SU-DHL-6 (cell line): ENCODE results near the gene WDR37.

Experiments
- H2AFZ ChIP-seq: fragments of 200-600 bp; sonication (generic); 2 replicates; pipeline ENCODE4 v1.6.1; 2014; ENCODE audit warnings: low read depth, mild to moderate bottlenecking, moderate library complexity, mixed read lengths, antibody characterized with exemption, low read length; ENCODE audit not compliant: severe bottlenecking
- H3F3A ChIP-seq: fragments of 200-600 bp; shearing (Covaris generic); 2 replicates; pipeline ENCODE4 v1.6.0; 2016; ENCODE audit warnings: antibody characterized with exemption, mild to moderate bottlenecking; ENCODE audit not compliant: insufficient read depth
- H3K27ac ChIP-seq: fragments of 200-600 bp; sonication (generic); 2 replicates; pipeline ENCODE4 v1.5.1; 2016; ENCODE audit warnings: low read depth, mild to moderate bottlenecking, low read length, moderate library complexity, mixed read lengths
- H3K27me3 ChIP-seq: fragments of 200-600 bp; sonication (generic), shearing (Covaris generic); 2 replicates; pipeline ENCODE4 v1.6.0; 2014; ENCODE audit warnings: mild to moderate bottlenecking, low read length
- H3K36me3 ChIP-seq: fragments of 200-600 bp; sonication (generic); 2 replicates; pipeline ENCODE4 v1.6.1; 2014; ENCODE audit warnings: mild to moderate bottlenecking, low read length, mixed read lengths
- H3K4me2 ChIP-seq: fragments of 300-600, 200-600 bp; shearing (Covaris generic), sonication (generic); 2 replicates; pipeline ENCODE4 v1.6.0; 2014; ENCODE audit warnings: low read length, low read depth, mild to moderate bottlenecking; ENCODE audit not compliant: poor library complexity, severe bottlenecking
- H3K4me3 ChIP-seq: fragments of 200-600 bp; sonication (generic); 2 replicates; pipeline ENCODE4 v1.5.1; 2014; ENCODE audit warnings: antibody characterized with exemption, low read length, mild to moderate bottlenecking, mixed read lengths; ENCODE audit not compliant: insufficient read depth, poor library complexity, severe bottlenecking
- H3K79me2 ChIP-seq: fragments of 200-600 bp; sonication (generic); 2 replicates; pipeline ENCODE4 v1.6.1; 2014; ENCODE audit warnings: mild to moderate bottlenecking, low read length, moderate library complexity; ENCODE audit not compliant: insufficient read depth
- H3K9ac ChIP-seq: fragments of 200-600 bp; sonication (generic); 2 replicates; pipeline ENCODE4 v1.7.0; 2014; ENCODE audit warnings: mild to moderate bottlenecking, low read length
- H3K9me2 ChIP-seq: fragments of 200-600 bp; sonication (generic); replicated peaks from 2 replicates; pipeline ENCODE4 v1.6.1; 2014; ENCODE audit warnings: low read length; ENCODE audit not compliant: insufficient read depth
- H3K9me3 ChIP-seq: fragments of 200-600 bp; sonication (generic); 2 replicates; pipeline ENCODE4 v1.6.1; 2014; ENCODE audit warnings: low read length, mixed read lengths; ENCODE audit not compliant: insufficient read depth
- H4K20me1 ChIP-seq: fragments of 200-600 bp; sonication (generic); 2 replicates; pipeline ENCODE4 v1.6.1; 2014; ENCODE audit warnings: low read depth, mild to moderate bottlenecking, antibody characterized with exemption, low read length, moderate library complexity, mixed read lengths
- CTCF ChIP-seq: fragments of 200-600 bp; sonication (generic); IDR thresholded peaks from one replicate; pipeline ENCODE4 v1.5.1; 2017; ENCODE audit warnings: antibody characterized with exemption, mild to moderate bottlenecking, low read length, moderate library complexity; ENCODE audit not compliant: insufficient read depth, poor library complexity, severe bottlenecking
- EZH2phosphoT487 ChIP-seq: fragments of 200-600 bp; sonication (generic), shearing (Covaris generic); conservative IDR thresholded peaks from 2 replicates; pipeline ENCODE4 v1.6.1; 2018; ENCODE audit warnings: mild to moderate bottlenecking, antibody characterized with exemption, low read length, moderate library complexity, mixed read lengths

WDR37 gene

DNA sequence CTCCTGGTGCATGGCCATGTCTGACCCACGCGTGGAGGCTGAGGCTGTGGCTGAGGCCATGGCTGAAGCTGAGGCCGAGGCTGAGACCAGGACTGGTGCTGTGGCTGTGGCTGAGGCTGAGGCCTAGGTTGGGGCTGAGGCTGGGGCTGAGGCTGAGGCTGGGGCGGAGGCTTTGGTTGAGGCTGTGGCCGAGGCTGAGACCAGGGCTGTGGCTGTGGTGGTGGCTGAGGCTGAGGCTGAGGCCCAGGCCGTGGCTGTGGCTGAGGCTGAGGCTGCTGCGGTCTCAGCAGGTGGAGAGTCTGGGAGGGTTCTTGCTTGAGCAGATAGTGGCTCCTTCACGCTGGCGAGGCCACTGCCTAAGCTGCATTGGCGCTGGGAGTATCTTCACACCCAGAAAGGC lies 76.4 kb downstream of the WDR37 start:
- H4K20me1 ChIP-seq: no peaks in the 10 kb centered on the region
- TF ChIP-seq EZH2phosphoT487 (no peak), CTCF (no peak)
- H3K27ac ChIP-seq: no peak overlapping the region
- H3K9ac ChIP-seq: no peak overlapping the region
- H3K9me3 ChIP-seq: no peaks in the 10 kb centered on the region
- H3K79me2 ChIP-seq: no peaks in the 10 kb centered on the region
- H2AFZ ChIP-seq: no peak overlapping the region
- no peak overlapping the region for H3K4me3 ChIP-seq
- H3K4me2 ChIP-seq: no peak overlapping the region
- no peaks in the 10 kb centered on the region for H3K9me2 ChIP-seq
- no peaks in the 10 kb centered on the region for H3K36me3 ChIP-seq
- no peaks in the 10 kb centered on the region for H3F3A ChIP-seq
- H3K27me3 ChIP-seq: no peaks in the 10 kb centered on the region

DNA sequence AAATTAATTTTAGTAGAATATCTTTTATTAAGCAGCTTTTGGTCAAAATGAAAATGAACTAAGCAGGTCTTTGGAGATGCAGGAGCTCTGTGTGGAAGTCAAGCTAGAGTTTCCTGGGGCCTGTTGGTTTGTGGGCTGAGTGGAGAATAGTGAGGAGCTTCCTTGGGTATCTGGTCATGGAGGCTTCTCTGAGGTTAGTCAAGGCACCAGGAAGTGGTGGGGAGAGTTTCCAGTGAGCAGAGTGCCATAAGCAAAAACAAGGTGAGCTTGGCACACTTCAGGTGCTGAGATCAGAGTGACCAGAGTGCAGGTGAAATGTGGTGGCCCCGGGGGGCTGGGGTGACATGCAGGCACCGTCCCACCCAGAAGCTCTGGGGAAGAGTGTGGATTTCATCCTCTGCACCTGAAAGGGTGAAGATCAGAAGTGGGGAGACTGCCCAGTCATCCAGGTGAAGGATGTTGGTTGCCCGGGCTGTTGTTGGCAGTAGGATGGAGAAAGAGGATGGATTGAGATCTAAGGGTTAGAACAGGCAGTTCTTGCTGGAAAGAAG lies 77.4 kb downstream of the WDR37 start:
- Histone ChIP-seq H3K27me3 (no peaks in the 10 kb centered on the region), H3K79me2 (no peaks in the 10 kb centered on the region), H2AFZ (no peak overlapping the region), H4K20me1 (no peaks in the 10 kb centered on the region), H3K4me3 (no peak overlapping the region), H3K9ac (no peak overlapping the region), H3K9me3 (no peaks in the 10 kb centered on the region), H3K9me2 (no peaks in the 10 kb centered on the region), H3F3A (no peaks in the 10 kb centered on the region), H3K36me3 (no peaks in the 10 kb centered on the region), H3K4me2 (no peak overlapping the region), H3K27ac (no peak overlapping the region)
- TF ChIP-seq CTCF (no peak), EZH2phosphoT487 (no peak)

DNA sequence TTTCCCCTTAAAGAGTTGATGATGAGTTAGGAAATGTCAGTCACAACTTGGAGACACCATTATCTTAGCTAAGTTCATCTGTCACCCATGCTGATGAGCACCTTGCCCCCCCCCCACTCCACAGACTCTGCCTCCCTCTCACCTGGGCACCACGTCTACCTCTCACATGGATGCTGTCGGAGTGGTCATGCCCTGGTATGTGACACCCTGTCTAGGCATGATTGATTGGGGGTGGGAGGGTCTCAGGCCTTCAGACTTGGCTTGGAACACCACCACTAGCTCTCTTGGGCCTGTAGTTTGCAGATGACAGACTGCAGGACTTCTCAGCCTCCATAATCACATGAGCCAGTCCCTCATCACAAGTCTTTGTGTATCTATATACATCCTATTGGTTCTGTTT lies 78.0 kb downstream of the WDR37 start:
- no peaks in the 10 kb centered on the region for H3F3A ChIP-seq
- TF ChIP-seq EZH2phosphoT487: no peak
- TF ChIP-seq CTCF: no peak
- H2AFZ ChIP-seq: no peak overlapping the region
- no peaks in the 10 kb centered on the region for H3K36me3 ChIP-seq
- H3K4me2 ChIP-seq: no peak overlapping the region
- H3K4me3 ChIP-seq: no peak overlapping the region
- H3K9ac ChIP-seq: no peak overlapping the region
- no peak overlapping the region for H3K27ac ChIP-seq
- H4K20me1 ChIP-seq: no peaks in the 10 kb centered on the region
- H3K9me2 ChIP-seq: no peaks in the 10 kb centered on the region
- no peaks in the 10 kb centered on the region for H3K79me2 ChIP-seq
- H3K27me3 ChIP-seq: no peaks in the 10 kb centered on the region
- H3K9me3 ChIP-seq: no peaks in the 10 kb centered on the region
